ENCODE measurements around the gene PITPNM3.

The PITPNM3 gene

DNA sequence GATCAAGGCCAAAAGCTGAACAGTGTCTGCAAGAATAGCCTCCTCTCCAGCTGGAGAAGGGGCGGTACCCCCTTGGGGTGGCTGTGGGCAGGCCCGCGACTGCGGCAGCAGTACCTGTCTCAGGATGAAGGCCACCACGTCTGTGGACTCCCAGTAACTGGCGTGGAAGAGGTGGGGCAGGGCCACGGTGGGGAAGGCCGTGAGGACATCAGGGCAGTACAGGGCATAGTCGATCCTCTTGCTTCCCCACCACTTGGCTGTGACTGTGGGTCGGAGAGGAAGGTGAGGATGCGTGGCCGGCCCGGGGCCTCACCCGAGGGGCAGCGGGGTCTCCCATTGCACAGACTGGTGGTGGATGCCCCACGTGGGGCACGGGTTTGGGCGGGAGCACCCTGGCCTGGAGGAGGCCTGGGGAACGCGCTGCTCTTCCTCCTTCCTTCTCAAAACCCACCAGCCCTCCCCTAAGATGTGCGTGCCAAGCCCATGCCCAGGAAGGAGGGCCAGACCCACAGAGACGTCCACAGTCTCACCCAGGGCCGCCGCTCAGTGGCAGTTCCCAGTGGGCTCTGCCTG, 86.1 kb downstream of the PITPNM3 start:
- TF ChIP-seq, protein P1, sequence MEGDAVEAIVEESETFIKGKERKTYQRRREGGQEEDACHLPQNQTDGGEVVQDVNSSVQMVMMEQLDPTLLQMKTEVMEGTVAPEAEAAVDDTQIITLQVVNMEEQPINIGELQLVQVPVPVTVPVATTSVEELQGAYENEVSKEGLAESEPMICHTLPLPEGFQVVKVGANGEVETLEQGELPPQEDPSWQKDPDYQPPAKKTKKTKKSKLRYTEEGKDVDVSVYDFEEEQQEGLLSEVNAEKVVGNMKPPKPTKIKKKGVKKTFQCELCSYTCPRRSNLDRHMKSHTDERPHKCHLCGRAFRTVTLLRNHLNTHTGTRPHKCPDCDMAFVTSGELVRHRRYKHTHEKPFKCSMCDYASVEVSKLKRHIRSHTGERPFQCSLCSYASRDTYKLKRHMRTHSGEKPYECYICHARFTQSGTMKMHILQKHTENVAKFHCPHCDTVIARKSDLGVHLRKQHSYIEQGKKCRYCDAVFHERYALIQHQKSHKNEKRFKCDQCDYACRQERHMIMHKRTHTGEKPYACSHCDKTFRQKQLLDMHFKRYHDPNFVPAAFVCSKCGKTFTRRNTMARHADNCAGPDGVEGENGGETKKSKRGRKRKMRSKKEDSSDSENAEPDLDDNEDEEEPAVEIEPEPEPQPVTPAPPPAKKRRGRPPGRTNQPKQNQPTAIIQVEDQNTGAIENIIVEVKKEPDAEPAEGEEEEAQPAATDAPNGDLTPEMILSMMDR (IDR thresholded peaks at IDR 0.05; ENCODE audit: borderline replicate concordance, insufficient read depth, low read depth, low read length): no peak
- H3K4me3 ChIP-seq (ENCODE audit: low read depth, low read length): no peak overlapping the region

DNA sequence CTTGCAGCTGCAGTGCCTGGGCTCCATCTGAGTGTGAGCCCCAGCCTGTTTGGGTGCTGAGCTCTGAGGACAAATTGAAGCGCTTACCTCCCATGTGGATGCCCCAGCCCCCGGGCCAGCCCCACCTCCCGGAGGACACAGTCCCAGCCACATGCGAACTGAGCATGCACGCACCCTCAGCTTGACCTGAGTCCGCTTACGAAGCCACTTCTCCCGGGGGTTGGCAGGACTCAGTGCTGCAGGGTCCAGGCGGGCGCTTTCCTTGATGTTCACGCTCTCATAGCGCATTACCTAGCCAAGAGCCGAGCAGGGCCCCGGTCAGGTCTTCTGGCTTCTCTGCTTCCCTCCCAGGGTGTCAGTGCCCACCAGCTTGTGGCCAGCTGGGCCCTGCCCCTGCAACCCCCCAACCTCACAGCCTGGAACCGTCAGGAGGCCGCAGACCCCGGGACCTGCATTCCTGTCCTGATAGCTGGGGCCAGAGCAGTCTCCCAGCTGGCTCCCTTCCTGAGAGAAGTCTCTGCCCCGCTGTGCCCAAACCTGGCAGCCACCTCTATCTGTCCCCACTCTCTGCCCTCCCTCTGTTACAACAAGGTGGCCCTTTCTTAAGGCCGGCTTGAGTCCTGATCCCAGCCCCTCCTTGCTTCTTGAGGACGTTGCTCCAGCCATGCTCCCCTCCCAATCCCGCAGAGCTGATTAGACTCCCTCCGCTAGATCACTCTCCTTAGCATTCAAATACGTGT, 88.1 kb downstream of the PITPNM3 start:
- TF ChIP-seq, protein P1 (IDR thresholded peaks at IDR 0.05; ENCODE audit: borderline replicate concordance, insufficient read depth, low read depth, low read length): no peak
- H3K4me3 ChIP-seq (ENCODE audit: low read depth, low read length): no peak overlapping the region

DNA sequence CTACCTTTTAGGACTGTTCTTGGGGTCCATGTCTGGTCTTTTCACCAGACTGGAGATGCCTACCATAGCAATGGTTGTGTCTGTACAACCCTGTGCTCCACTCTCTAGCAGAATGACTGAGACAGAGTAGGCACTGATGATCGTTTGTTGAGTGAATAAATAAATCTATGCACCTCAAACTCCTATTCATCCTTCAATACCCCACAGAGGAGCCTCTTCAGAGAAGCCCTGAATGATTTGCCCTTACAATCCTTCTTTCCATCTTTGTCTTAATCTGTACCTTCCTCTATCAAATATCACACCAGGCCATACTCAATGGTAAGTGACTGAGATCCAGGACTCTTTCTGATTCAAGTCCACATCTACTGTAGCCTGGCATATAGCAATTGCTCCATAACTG, 88.8 kb downstream of the PITPNM3 start:
- H3K4me3 ChIP-seq (ENCODE audit: low read depth, low read length): no peak overlapping the region
- TF ChIP-seq, protein P1 (IDR thresholded peaks at IDR 0.05; ENCODE audit: borderline replicate concordance, insufficient read depth, low read depth, low read length): no peak

DNA sequence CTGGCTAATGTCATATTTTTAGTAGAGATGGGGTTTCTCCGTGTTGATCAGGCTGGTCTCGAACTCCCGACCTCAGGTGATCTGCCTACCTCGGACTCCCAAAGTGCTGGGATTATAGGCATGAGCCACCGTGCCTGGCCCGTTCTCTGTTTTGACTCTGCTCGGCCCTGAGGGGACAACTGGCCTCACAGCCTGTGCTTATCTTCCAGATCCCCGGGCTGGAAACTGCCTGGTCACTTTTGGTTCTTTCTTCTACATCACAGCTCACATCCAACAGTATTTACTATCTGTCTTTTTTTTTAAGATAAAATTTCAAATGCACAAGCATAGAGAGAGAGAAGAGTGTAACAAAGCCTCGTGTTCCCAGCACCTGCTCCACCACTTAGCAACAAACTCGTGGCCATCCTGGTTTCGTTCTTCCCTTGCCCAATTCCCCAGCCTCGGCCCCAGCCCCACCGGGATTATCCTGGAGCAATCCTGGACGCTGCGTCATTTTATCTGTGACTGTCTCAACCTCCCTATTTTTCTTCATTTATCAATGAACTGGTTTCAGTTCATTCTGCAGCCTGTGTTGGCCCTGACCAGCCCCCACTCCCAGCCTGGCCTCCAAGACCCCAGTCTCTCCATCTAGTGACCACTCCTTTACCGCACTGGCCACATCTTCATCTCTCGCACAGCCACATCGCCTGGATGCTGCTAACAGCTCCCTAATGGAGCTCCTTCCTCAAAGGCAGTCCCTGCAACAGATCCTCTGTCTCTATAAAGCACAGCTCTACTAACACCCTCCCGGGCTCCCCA, 91.0 kb downstream of the PITPNM3 start:
- TF ChIP-seq, protein P1 (IDR thresholded peaks at IDR 0.05; ENCODE audit: borderline replicate concordance, insufficient read depth, low read depth, low read length): no peak

DNA sequence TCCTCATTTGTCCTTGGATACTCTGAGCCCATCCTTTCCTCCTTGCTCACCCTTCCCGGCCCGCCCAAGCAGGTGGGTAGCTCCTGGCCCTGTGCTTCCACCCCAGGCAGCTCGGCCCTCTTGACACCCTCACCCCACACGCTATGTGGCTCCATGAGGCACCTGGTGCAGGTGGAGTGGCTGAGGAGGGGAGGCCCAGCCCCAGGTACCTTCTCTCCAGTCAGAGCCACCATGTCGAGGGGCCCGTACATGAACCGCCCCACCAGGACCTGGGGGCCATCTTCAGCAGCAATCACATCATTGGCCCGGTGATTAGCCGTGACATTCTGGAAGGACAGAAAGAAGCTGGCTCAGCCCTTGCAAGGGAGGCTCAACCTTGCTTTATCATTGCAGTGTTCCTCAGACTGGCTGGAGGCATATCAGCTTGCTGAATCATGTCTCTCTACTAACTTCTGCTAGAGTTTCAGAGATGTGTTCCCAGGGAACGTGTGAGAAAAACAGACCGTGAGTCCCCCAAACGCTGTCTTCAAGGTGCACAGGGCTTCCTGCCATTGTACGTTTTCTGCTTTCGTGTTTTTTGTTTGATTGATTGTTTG, 91.8 kb downstream of the PITPNM3 start:
- TF ChIP-seq, protein P1 (IDR thresholded peaks at IDR 0.05; ENCODE audit: borderline replicate concordance, insufficient read depth, low read depth, low read length): no peak

More for the DNA sequence above, 91.0 kb downstream of the PITPNM3 start:
- no peak overlapping the region for H3K4me3 ChIP-seq (ENCODE audit: low read depth, low read length)

DNA sequence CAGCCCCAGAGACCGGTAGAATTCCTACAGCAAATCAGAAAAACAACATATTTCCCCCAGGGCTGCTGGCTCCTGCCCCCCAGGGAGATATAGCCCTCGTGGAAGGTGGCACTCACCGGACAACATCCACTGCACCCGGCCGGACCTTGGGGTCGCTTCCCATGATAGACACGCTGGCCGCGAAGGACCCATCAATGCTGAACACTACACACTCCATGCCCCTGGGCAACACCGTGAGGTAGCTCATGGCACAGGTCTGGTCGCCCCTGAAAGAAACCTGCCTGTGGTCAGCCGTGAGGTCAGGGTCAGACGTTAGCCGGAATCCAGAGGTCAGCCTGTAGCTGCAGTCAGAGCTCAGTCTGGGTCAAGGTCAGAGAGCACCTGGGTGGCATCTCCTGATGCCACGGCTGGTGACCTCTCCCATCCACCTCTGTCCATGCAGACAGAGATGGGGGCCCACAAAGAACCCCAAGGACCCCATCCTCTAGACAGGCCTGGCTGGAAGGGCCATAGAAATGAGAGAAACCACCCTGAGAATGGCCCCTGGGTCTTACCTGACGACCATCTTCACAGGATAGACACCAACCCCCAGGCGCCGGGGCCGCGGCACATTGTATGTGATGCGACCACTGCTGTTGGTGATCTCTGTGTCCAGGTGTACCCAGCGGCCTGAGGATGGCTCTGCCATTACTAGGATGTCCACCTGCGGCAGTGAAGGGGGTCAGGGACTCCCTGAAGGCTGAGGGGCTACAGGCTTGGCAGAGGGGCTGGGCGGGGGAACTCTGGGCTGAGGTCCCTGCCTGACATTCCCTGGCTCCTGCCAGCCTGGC, 92.5 kb downstream of the PITPNM3 start:
- H3K4me3 ChIP-seq (ENCODE audit: low read depth, low read length): no peak overlapping the region
- TF ChIP-seq, protein P1 (IDR thresholded peaks at IDR 0.05; ENCODE audit: borderline replicate concordance, insufficient read depth, low read depth, low read length): no peak

More for the DNA sequence above, 91.8 kb downstream of the PITPNM3 start:
- no peak overlapping the region for H3K4me3 ChIP-seq (ENCODE audit: low read depth, low read length)

Measured in GM12875 (cell line).